ENCODE results near the gene ABCD1. TPM values are rescaled to one million over a fixed set of nuclear protein-coding genes. Genes with fewer than 3 reads are reported as not detected.

The ABCD1 gene
- total RNA-seq, 1 donor from 2014 or later: 19.7 TPM

DNA sequence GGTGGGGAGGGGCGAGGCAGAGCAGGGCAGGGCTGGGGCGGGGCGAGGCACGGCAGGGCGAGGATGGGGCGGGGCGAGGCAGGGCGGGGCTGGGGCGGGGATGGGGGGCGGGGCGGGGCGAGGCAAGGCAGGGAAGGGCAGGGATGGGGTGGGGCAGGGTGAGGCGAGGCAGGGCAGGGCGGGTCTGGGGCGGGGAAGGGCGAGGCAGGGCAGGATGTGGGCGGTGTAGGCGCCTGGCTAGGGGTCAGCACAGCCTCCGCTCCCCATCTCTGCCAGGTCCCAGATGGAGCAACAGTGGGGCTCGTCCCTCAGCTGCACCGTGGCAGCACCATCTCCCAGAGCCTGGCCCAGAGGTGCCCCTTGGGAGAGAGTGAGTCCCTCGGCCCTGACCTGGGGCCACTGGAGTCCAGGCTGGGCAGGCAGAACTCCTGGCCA is 52.0 kb downstream of the ABCD1 start:
- no peak overlapping the region for H3K4me3 Mint-ChIP-seq (ENCODE audit: unreplicated experiment)
- H3K9me3 Mint-ChIP-seq (ENCODE audit: unreplicated experiment): no peaks in the 10 kb centered on the region
- H3K27ac Mint-ChIP-seq (ENCODE audit: unreplicated experiment): no peak overlapping the region
- no peaks in the 10 kb centered on the region for H3K36me3 Mint-ChIP-seq (ENCODE audit: unreplicated experiment)
- peaks cover 4% of the 10 kb centered on the region for H3K4me1 Mint-ChIP-seq (ENCODE audit: unreplicated experiment)
- DNase-seq (ENCODE audit: extremely low spot score, unreplicated experiment): no peak
- no peaks in the 10 kb centered on the region for H3K27me3 Mint-ChIP-seq (ENCODE audit: unreplicated experiment)
- TF ChIP-seq, protein P1, sequence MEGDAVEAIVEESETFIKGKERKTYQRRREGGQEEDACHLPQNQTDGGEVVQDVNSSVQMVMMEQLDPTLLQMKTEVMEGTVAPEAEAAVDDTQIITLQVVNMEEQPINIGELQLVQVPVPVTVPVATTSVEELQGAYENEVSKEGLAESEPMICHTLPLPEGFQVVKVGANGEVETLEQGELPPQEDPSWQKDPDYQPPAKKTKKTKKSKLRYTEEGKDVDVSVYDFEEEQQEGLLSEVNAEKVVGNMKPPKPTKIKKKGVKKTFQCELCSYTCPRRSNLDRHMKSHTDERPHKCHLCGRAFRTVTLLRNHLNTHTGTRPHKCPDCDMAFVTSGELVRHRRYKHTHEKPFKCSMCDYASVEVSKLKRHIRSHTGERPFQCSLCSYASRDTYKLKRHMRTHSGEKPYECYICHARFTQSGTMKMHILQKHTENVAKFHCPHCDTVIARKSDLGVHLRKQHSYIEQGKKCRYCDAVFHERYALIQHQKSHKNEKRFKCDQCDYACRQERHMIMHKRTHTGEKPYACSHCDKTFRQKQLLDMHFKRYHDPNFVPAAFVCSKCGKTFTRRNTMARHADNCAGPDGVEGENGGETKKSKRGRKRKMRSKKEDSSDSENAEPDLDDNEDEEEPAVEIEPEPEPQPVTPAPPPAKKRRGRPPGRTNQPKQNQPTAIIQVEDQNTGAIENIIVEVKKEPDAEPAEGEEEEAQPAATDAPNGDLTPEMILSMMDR (IDR thresholded peaks at IDR 0.05): no peak

DNA sequence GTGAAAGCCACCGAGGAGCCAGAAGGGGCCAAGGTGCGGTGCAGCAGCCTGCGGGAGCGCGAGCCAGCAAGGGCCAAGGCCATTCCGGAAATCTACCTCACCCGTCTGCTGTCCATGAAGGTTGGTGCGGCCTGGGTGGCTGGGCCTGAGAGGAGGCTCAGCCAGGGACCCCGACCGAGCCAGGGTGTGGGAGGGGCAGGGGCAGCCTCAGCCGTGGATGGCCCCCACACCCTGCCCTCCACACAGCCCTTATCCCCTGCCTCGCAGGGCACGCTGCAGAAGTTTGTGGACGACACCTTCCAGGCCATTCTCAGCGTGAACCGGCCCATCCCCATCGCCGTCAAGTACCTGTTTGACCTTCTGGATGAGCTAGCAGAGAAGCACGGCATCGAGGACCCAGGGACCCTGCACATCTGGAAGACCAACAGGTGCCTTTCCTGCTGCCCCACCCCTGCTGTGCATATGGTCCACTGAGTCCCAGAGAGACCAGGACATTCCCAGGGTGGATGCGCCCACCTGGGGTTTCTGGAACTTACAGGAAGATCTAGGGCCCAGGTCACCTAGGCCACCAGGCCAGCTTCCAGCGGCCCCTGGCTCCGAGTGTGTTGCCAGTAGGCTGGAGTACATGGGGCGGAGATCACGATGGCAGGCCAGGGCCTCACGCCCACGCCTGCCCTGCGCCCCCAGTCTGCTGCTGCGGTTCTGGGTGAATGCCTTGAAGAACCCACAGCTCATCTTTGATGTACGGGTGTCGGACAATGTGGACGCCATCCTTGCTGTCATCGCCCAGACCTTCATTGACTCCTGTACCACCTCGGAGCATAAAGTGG is 52.8 kb downstream of the ABCD1 start:
- Mint-ChIP-seq H3K4me3 (ENCODE audit: unreplicated experiment) (no peak overlapping the region), H3K27me3 (ENCODE audit: unreplicated experiment) (no peaks in the 10 kb centered on the region), H3K4me1 (ENCODE audit: unreplicated experiment) (peaks cover 4% of the 10 kb centered on the region), H3K9me3 (ENCODE audit: unreplicated experiment) (no peaks in the 10 kb centered on the region), H3K27ac (ENCODE audit: unreplicated experiment) (no peak overlapping the region), H3K36me3 (ENCODE audit: unreplicated experiment) (no peaks in the 10 kb centered on the region)
- DNase-seq (ENCODE audit: extremely low spot score, unreplicated experiment): no peak
- TF ChIP-seq, protein P1 (IDR thresholded peaks at IDR 0.05): no peak

DNA sequence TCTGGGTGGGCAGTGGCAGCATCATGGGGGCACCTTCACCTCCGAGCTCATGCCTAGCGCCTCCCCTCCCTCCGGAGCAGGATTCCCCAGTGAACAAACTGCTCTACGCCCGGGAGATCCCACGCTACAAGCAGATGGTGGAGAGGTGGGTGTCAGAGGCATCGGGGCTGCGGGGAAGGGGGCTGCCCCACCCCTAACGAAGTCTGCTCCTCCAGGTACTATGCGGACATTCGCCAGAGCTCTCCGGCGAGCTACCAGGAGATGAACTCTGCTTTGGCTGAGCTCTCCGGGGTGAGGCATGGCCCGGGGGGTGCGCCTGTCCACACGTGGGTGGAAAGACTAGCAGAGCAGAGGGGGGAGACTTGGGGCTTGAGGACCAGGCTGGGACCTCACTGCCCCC is 53.5 kb downstream of the ABCD1 start:
- peaks cover 4% of the 10 kb centered on the region for H3K4me1 Mint-ChIP-seq (ENCODE audit: unreplicated experiment)

GRCh38 chrX:153778684-153779101 is 54.0 kb downstream of the ABCD1 start:
- TF ChIP-seq, protein P1 (IDR thresholded peaks at IDR 0.05): no peak
- no peak overlapping the region for H3K27ac Mint-ChIP-seq (ENCODE audit: unreplicated experiment)
- no peaks in the 10 kb centered on the region for H3K27me3 Mint-ChIP-seq (ENCODE audit: unreplicated experiment)
- H3K36me3 Mint-ChIP-seq (ENCODE audit: unreplicated experiment): no peaks in the 10 kb centered on the region
- H3K9me3 Mint-ChIP-seq (ENCODE audit: unreplicated experiment): no peaks in the 10 kb centered on the region
- DNase-seq (ENCODE audit: extremely low spot score, unreplicated experiment): no peak
- H3K4me1 Mint-ChIP-seq (ENCODE audit: unreplicated experiment): peaks cover 4% of the 10 kb centered on the region
- H3K4me3 Mint-ChIP-seq (ENCODE audit: unreplicated experiment): no peak overlapping the region

More for the DNA sequence above, 53.5 kb downstream of the ABCD1 start:
- no peak overlapping the region for H3K27ac Mint-ChIP-seq (ENCODE audit: unreplicated experiment)
- no peaks in the 10 kb centered on the region for H3K27me3 Mint-ChIP-seq (ENCODE audit: unreplicated experiment)
- TF ChIP-seq, protein P1 (IDR thresholded peaks at IDR 0.05): no peak
- H3K9me3 Mint-ChIP-seq (ENCODE audit: unreplicated experiment): no peaks in the 10 kb centered on the region
- no peaks in the 10 kb centered on the region for H3K36me3 Mint-ChIP-seq (ENCODE audit: unreplicated experiment)
- H3K4me3 Mint-ChIP-seq (ENCODE audit: unreplicated experiment): no peak overlapping the region
- DNase-seq (ENCODE audit: extremely low spot score, unreplicated experiment): no peak

DNA sequence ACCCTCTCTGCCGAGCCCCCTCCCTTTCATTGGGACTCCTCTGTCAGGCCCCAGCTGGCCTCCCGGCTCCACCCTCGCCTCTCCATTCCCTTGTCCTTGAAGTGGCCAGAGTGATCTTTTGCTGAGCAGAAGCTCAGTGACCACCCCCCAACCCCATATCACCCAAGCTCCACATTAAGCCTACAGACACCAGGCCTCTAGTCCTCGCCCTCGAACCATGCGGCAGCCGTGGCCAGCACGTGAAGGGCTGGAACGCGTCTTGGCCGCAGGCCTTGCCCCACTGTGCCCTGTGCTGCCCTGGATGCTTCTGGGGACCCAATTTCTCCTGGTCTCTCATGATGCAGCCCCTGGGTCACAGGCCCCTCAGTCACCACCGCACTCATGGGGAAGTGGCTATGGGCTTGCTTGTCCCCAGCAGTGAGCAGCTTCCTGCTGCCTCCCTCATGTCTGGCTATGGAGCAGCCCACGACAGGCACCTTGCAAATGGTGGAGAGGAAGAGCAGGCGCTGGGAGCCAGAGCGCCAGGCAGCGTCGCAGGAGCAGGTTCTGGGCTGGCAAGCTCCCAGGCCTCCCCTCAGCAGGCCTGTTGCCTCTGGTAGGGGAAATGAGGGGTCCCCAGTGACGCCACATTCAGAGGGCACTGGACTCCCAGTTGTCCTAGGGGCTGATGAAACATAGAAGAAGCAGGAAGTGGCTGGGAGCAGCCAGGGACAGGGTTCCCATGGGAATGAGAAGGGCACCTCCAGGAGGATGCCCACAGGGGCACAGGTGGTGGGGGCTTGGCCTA is 55.4 kb downstream of the ABCD1 start:
- no peak for DNase-seq (ENCODE audit: extremely low spot score, unreplicated experiment)
- Mint-ChIP-seq H3K27ac (ENCODE audit: unreplicated experiment) (no peak overlapping the region), H3K36me3 (ENCODE audit: unreplicated experiment) (no peaks in the 10 kb centered on the region), H3K4me1 (ENCODE audit: unreplicated experiment) (peaks cover 4% of the 10 kb centered on the region), H3K9me3 (ENCODE audit: unreplicated experiment) (no peaks in the 10 kb centered on the region), H3K27me3 (ENCODE audit: unreplicated experiment) (no peaks in the 10 kb centered on the region), H3K4me3 (ENCODE audit: unreplicated experiment) (no peak overlapping the region)
- TF ChIP-seq, protein P1 (IDR thresholded peaks at IDR 0.05): no peak

Data from osteocyte (in vitro differentiated cells).